T-helper 2 cell treated with Interferon-gamma antibody and Interleukin-4, amounts not matched to agents 100 ng/mL and 5 ng/mL, for 36 hours (primary cell): Measurements from ENCODE around the gene OR2L3. TPM values are rescaled to one million over a fixed set of nuclear protein-coding genes. Genes with fewer than 3 reads are reported as not detected.

Experiments used
- total RNA-seq: library from RNA; stranded (reverse); gene quantifications from 2 replicates; pipeline ENCODE4 v1.2.3, GENCODE V29; 2022

Gene OR2L3
- total RNA-seq, 1 donor from 2014 or later = not detected

Other genes with a start within 250 kb of the OR2L3 start
- not detected in 2 replicates for gene OR14A16, start 222.7 kb upstream of the OR2L3 start, total RNA-seq
- gene OR11L1, start 204.9 kb upstream of the OR2L3 start, total RNA-seq = not detected in 2 replicates
- gene TRIM58, start 189.6 kb upstream of the OR2L3 start, total RNA-seq = 2.6 and 2.7 TPM in 2 replicates
- 0.75 and 0.93 TPM in 2 replicates for gene OR2W3, start 151.2 kb upstream of the OR2L3 start, total RNA-seq
- not detected in 2 replicates for gene OR2T8, start 126.6 kb upstream of the OR2L3 start, total RNA-seq
- gene OR2AJ1, start 121.9 kb upstream of the OR2L3 start, total RNA-seq = not detected in 2 replicates
- gene OR2L8, start 98.0 kb upstream of the OR2L3 start, total RNA-seq = 0.30 TPM in 1 of 2 replicates, not detected in the other
- not detected in 2 replicates for gene OR2AK2, start 81.6 kb upstream of the OR2L3 start, total RNA-seq
- not detected in 2 replicates for gene OR2L5, start 33.2 kb upstream of the OR2L3 start, total RNA-seq
- gene OR2L2, start 16.8 kb upstream of the OR2L3 start, total RNA-seq = 0.05 and 0.11 TPM in 2 replicates
- gene OR2L13, start 48.3 kb downstream of the OR2L3 start, total RNA-seq = not detected in 2 replicates
- not detected in 2 replicates for gene OR2M5, start 98.3 kb downstream of the OR2L3 start, total RNA-seq
- gene OR2M2, start 128.0 kb downstream of the OR2L3 start, total RNA-seq = not detected in 2 replicates
- gene OR2M3, start 150.4 kb downstream of the OR2L3 start, total RNA-seq = not detected in 2 replicates
- gene OR2M4, start 184.6 kb downstream of the OR2L3 start, total RNA-seq = not detected in 2 replicates
- not detected in 2 replicates for gene OR2T33, start 231.1 kb downstream of the OR2L3 start, total RNA-seq